ENCODE measurements around the gene RUBCNL.

Gene RUBCNL

DNA sequence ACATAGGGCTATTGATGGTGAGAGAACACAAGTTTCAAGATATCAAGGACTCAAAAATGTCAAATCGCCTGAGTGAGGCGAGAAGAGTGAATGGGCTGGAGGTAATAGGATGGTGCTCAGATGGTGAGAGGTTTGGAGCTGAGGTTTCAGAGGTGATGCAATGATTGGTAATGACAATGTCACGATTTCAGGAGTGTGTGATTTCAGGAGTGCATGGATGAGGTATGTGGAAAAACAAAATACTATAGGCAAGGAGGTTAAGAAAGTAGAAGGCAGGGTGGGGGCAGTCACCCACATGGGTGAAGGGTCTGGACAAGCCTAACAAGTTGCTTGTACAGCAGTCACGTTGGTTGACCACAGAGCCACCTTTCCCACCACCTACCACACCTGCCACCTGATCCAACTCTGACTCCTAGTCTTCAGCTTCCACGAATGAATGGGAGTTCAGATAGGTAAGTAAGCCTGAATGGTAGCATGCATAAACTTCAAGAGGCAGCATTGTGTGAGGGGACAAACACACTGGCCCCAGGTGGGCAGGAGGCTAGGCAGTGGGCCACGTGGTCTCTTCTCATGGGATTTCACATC is 71.5 kb downstream of the RUBCNL start:
- DNase-seq (ENCODE audit: low read depth, low spot score), result no peak
- no peak overlapping the region for H3K4me3 ChIP-seq (ENCODE audit: low read length)

DNA sequence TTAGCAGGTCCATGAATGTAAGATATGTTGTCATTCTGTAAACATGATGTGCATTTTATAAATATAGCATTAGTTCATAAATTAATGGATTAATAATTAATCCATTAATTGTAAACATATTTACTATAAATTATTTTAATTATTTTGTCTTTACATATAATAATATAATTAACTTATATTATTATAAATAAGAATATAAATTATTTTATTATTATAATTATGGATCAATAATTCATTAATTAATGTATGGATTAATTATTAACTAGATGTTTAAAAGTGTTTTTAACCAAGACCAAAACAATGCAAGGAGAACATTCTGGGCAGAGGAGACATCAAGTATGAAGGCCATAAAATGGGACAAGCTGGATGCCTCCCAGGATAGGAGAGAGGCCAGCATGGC is 72.0 kb downstream of the RUBCNL start:
- no peak for DNase-seq (ENCODE audit: low read depth, low spot score)

DNA sequence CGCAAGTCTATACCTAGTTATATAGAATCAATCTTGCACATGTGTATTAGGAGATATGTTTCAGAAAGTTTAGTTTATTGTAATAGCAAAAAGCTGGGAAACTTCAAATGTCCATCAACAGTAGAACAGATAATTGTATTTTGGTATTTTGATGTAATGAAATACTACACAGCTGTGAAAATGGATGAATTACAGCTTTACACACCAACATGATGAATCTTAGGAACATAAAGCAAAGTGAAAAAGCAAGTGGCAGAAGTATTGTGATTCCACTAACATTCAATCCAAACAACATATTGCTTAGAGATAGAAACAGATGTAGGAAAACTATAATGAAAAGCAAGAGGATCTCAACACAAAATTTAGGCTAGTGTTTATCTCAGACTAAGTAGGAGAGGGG is 72.5 kb downstream of the RUBCNL start:
- no peak for DNase-seq (ENCODE audit: low read depth, low spot score)
- H3K4me3 ChIP-seq (ENCODE audit: low read length), result no peak overlapping the region

More for the DNA sequence above, 72.0 kb downstream of the RUBCNL start:
- H3K4me3 ChIP-seq (ENCODE audit: low read length), result no peak overlapping the region

DNA sequence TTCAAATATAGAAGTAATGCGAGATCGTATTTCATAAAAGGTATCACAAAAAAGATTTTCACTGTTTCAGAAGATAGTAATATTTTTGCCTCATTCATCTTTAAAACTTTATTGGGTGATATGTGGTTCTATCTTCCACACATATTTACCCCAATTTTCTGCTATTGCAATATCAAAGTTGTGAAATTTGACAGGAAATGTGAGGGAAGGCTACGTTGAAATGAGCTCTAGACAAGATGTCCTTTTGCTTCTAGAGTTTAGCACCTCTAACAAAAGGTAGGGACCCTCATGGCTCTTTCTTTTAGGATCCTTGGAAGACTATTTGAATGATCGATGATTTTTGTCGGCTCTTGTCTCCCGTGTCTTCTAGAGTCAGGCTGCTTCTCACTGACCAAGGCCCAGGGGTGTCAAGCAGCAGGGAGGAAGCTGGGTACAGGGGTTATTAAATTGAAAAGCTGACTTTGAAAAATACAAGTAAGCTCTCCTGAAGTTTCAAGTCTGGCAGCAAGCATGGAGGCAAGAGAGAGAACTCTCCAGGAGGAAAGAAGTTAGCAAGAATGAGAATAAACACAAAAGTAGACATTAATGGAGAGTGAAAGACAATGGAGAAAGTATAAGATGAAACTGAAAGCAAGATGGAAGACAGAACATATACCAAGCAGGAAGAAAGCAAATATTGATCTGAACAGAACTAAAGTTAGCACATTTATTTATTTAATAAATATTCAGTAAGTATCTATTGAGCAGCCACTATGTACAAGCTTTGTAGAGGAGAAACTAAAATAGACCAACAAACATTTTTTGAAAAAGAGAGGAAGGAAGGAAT is 73.4 kb downstream of the RUBCNL start:
- DNase-seq (ENCODE audit: low read depth, low spot score), result no peak
- no peak overlapping the region for H3K4me3 ChIP-seq (ENCODE audit: low read length)

DNA sequence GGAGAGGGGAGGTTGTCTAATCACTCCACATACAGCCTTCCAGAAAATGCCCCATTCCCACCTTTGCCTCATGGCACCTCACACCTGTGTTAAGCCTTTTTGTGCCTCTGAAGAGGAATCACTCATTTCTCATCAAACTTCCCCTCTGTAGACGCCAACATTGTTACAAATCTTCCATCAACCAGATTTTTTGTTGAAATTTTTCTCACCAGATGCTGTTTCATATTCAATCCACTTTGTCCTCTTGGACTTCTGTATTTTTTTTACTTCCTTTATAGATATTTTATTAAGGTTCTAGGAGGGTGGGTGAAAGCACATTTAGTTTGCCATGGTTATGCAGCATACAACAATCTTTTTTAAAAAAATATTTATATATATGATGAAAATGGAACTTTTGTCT is 74.0 kb downstream of the RUBCNL start:
- DNase-seq (ENCODE audit: low read depth, low spot score), result no peak
- no peak overlapping the region for H3K4me3 ChIP-seq (ENCODE audit: low read length)

DNA sequence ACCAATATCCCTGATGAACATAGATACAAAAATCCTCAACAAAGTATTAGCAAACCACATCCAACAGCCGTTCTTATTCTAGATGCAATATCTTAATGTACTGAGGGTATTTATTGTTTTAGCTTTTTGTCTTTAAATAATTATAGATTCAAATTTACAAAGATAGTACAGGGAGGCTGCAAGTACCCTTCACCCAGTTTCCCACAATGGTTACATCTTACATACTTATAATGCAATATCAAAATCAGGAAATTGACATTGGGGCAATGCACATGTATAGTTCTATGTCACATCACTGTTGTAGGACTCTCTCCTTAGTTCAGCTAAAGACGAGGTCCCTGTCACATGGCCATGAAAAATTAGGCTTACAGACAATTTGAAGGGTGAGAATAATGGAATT is 75.8 kb downstream of the RUBCNL start:
- no peak for DNase-seq (ENCODE audit: low read depth, low spot score)
- H3K4me3 ChIP-seq (ENCODE audit: low read length), result no peak overlapping the region

DNA sequence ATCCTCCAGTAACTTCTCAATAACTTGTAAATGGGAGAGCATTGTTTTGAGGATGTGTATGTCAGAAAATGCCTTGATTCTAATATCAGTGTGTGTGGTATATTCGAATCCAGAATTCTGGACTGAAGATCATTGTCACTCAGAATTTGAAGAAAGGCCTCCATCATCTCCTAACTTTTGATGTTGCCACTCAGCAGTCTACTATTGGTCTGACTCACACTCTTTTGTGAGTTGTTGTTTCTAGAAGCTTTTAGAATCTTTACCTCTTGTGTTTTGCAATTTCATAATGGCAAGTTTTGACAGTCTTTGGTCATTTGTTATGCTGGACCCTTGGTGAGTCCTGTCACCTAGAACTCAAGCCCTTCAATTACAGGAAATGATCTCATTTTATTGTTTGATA is 77.0 kb downstream of the RUBCNL start:
- no peak overlapping the region for H3K4me3 ChIP-seq (ENCODE audit: low read length)
- DNase-seq (ENCODE audit: low read depth, low spot score), result no peak

DNA sequence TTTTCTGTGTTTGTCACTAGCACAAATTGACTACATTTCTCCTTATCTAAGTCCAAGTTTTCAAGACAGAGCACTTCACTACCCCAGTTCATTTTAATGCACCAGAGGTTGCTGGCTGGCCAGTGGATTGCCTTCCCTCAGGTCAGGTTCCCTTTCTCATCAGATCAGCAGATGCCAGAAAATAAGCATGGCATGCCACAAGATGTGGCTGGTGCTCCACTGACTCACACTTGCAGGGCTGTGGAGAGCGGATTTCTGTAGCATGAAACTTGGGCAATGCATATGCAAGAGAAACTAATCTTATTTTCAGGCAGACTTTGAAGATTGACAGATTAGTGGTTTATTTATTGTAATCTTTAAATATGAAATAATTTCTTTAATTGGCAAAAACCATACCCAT is 79.5 kb downstream of the RUBCNL start:
- no peak overlapping the region for H3K4me3 ChIP-seq (ENCODE audit: low read length)
- DNase-seq (ENCODE audit: low read depth, low spot score), result no peak

DNA sequence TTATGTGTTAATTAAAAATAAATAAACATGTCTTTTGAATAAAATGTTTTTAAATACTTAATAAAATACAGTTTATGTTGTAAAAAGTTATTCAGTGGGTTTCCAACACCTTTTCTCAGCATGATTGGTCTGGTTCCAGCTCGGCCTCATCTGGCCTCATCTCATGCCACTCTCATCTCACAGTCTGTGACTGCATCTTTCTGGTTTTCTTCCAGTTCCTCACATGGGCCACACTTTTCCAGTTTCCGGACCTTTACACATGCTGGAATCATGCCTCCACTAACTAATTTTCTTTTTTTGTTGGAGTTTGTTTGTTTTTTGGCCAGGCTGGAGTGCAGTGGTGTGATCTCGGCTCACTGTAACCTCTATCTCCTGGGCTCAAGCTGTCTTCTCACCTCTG is 82.5 kb downstream of the RUBCNL start:
- no peak for DNase-seq (ENCODE audit: low read depth, low spot score)
- no peak overlapping the region for H3K4me3 ChIP-seq (ENCODE audit: low read length)

DNA sequence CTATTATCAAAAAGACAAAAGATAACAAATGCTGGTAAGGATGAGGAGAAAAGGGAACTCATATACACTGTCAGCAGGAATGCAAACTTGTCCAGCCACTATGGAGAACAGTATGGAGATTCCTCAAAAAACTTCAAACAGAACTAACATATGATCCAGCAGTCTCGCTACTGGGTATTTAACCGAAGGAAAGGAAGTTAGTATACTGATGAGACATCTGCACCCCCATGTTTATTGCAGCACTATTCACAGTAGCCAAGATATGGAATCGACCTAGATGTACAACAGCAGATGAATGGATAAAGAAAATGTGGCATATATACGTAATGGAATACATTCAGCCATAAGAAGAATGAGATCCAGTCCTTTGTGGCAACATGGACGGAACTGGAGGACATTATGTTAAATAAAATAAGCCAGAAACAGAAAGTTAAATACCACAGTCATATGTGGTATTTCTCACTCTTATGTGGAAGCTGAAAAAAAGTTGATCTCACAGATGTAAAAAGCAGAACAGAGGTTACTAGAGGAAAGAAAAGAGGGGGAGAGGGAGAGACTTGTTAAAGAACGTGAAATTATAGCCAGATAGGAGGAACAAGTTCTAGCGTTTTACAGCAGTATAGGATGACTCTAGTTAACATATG is 83.2 kb downstream of the RUBCNL start:
- DNase-seq (ENCODE audit: low read depth, low spot score), result peak; percentile 41
- no peak overlapping the region for H3K4me3 ChIP-seq (ENCODE audit: low read length)

DNA sequence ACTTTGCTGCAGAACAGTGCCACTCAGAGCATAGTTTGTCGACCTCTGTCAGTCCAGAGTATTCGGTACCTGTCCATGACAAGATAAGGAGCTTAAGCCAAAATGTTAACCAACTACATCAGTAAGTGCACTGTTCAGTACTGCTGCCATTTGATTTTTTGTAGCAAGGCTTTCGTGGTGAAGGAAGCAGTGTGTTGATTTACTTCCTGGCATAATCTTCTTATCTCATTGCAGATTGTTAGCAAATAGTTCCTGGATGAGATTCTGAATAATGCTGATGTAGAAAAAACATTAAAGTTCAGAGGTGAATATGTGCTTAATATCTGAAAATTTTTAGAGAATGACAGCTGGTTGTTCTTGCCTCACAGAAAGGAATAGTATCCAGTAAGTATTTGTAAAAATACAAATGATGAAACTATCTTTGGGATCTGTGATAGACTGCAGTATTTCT is 89.7 kb downstream of the RUBCNL start:
- peak; percentile 72 for DNase-seq (ENCODE audit: low read depth, low spot score)
- no peak overlapping the region for H3K4me3 ChIP-seq (ENCODE audit: low read length)

DNA sequence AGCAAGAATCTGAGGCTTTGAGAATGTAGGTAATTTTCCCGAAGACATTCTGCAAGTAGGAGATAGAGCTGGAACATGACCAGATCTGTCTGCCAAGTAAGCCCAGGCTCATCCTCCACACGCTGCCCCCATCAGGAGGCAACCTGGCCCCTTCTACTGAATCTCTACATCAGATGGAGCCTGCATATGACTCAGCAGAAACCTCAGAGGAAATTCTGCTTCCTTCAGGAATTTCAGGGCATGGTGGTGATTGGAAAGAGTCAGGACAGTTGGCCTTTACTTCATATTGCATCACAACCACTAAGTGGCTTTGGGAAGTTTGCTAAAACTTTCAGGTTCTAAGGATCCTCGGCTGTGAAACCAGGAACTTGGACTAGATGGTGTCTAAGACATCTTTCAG is 90.1 kb downstream of the RUBCNL start:
- no peak for DNase-seq (ENCODE audit: low read depth, low spot score)

DNA sequence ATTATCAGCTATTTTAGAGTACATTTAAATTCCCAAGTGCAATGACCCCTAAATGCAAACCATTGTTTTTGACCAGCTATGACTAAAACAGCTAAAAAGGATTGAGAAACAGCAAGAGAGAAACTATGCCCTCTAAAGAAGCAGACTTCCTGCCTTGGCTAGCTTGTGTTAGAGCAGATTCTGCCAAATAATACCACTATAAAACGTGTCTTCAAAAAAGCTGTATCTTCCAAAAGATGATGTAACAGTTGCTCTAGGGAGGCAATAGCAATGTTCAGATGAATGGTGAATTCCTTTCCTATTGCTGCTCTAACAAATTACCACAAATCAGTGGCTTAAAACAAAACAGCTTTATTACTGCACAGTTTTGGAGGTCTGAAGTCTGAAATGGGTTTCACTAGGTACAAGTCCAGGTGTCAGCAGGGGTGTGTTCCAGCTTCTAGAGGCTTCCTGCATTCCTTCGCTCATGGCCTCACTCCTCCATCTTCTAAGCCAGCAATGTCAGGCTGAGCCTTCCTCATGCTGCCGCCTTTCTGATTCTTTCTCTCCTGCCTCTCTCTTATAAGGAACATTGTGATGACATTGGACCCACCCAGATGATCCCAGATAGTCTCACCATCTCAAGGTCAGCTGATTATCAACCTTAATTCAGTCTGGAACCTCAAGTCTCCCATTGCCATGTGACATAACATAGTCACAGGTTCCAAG is 90.8 kb downstream of the RUBCNL start:
- peak; percentile 84 for DNase-seq (ENCODE audit: low read depth, low spot score)
- H3K4me3 ChIP-seq (ENCODE audit: low read length), result peak overlapping the region; percentile 28

More for the DNA sequence above, 90.1 kb downstream of the RUBCNL start:
- no peak overlapping the region for H3K4me3 ChIP-seq (ENCODE audit: low read length)

DNA sequence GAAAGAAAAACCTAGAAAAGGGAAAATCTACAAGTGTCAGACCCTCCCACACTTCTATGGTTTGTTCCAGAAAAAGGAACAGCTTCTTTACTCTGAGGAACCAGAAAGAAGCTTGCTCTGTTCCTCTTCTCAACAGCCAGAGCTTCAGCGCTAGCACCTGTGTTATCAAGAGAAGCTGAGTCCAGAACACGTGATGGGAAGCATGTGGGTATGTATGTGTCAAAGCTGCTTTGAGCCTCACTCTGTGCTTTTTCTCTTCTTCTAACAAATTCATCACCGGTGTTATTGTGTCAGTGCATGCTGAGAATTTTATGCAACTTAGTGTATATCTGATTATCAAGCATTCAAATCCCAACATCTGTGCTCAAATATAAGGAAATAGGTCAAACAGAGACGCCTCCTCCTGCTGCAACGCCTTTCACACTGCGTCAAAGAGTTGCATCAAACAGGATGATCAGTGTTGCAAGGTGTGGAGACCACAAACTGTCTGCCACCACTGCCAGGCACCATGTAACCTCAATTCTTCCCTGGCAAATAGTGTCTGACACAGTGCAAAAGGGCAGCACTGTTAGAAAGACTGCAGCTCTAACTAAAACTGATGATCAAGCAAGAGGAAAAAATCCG is 91.4 kb downstream of the RUBCNL start:
- H3K4me3 ChIP-seq (ENCODE audit: low read length), result peak overlapping the region; percentile 31
- DNase-seq (ENCODE audit: low read depth, low spot score), result peak; percentile 98

DNA sequence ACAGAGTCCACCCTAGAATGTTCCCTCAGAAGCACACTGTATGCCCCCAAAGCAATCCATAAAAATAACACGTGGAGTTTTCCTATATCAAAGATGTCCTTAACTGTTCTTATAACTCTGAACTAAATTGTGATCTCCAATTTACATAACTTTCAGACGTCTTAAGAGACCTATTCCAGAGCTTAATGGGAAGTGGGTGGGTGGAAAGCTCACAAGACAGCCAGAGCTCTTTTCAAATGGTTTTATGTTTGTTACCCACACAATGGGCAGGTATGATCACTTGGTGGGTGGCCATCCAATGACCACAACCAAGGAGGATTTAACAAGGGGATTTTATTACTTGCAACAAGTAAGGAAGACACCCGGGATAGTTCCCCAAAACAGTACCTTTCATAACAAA is 93.6 kb downstream of the RUBCNL start:
- H3K4me3 ChIP-seq (ENCODE audit: low read length), result no peak overlapping the region
- DNase-seq (ENCODE audit: low read depth, low spot score), result no peak
